Measurements from ENCODE around the gene PLXNA4. TPM values are rescaled to one million over a fixed set of nuclear protein-coding genes. Genes with fewer than 3 reads are reported as not detected.

PLXNA4 gene
- total and polyA plus RNA-seq, 4 donors, result 0.04 to 1.1 (median 0.41) TPM

- Histone ChIP-seq H3K27me3 (ENCODE audit: control insufficient read depth in 4 of 4, insufficient read depth in 4 of 4, low read length in 3 of 4) (no peaks in the 10 kb centered on the region), H3K36me3 (ENCODE audit: control insufficient read depth in 4 of 4, insufficient read depth in 3 of 4, low read depth in 1 of 4, low read length in 3 of 4) (no peaks in the 10 kb centered on the region), H3K9me3 (ENCODE audit: control insufficient read depth in 4 of 4, low read length in 3 of 4) (no peaks in the 10 kb centered on the region), H3K27ac (ENCODE audit: low read depth in 1 of 2, low read length in 2 of 2) (no peak overlapping the region), H3K9ac (ENCODE audit: low read depth in 1 of 2, low read length in 2 of 2) (no peak overlapping the region), H3K4me3 (ENCODE audit: low read depth in 1 of 3, low read length in 3 of 3) (no peak overlapping the region), H3K4me1 (ENCODE audit: control insufficient read depth in 4 of 4, insufficient read depth in 4 of 4, low read length in 3 of 4) (peaks cover 0 to 7% (median 1%) of the 10 kb centered on the region in 4 donors)
- 87% methylated on average over 11 of the region's 11 CpGs for WGBS
- no peak for TF ChIP-seq RXRA (IDR thresholded peaks at IDR 0.05)
- TF ChIP-seq GABPA (IDR thresholded peaks at IDR 0.05 in 1 of 2, conservative IDR thresholded peaks at IDR 0.05 in 1 of 2), result no peak
- TF ChIP-seq YY1 (IDR thresholded peaks at IDR 0.05), result no peak
- TF ChIP-seq HNF4G (IDR thresholded peaks at IDR 0.05), result no peak
- TF ChIP-seq RAD21 (IDR thresholded peaks at IDR 0.05), result no peak
- TF ChIP-seq FOXA2 (IDR thresholded peaks at IDR 0.05), result no peak
- no peak for TF ChIP-seq SP1 (IDR thresholded peaks at IDR 0.05)
- TF ChIP-seq, protein P1, sequence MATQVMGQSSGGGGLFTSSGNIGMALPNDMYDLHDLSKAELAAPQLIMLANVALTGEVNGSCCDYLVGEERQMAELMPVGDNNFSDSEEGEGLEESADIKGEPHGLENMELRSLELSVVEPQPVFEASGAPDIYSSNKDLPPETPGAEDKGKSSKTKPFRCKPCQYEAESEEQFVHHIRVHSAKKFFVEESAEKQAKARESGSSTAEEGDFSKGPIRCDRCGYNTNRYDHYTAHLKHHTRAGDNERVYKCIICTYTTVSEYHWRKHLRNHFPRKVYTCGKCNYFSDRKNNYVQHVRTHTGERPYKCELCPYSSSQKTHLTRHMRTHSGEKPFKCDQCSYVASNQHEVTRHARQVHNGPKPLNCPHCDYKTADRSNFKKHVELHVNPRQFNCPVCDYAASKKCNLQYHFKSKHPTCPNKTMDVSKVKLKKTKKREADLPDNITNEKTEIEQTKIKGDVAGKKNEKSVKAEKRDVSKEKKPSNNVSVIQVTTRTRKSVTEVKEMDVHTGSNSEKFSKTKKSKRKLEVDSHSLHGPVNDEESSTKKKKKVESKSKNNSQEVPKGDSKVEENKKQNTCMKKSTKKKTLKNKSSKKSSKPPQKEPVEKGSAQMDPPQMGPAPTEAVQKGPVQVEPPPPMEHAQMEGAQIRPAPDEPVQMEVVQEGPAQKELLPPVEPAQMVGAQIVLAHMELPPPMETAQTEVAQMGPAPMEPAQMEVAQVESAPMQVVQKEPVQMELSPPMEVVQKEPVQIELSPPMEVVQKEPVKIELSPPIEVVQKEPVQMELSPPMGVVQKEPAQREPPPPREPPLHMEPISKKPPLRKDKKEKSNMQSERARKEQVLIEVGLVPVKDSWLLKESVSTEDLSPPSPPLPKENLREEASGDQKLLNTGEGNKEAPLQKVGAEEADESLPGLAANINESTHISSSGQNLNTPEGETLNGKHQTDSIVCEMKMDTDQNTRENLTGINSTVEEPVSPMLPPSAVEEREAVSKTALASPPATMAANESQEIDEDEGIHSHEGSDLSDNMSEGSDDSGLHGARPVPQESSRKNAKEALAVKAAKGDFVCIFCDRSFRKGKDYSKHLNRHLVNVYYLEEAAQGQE (IDR thresholded peaks at IDR 0.05), result no peak
- TF ChIP-seq TAF1 (conservative IDR thresholded peaks at IDR 0.05), result no peak
- no peak for TF ChIP-seq JUND (IDR thresholded peaks at IDR 0.05)
- DNase-seq (ENCODE audit: low spot score), result no peak
Measured at GRCh38 chr7:132410861-132411541, 165.3 kb downstream of the PLXNA4 start.

DNA sequence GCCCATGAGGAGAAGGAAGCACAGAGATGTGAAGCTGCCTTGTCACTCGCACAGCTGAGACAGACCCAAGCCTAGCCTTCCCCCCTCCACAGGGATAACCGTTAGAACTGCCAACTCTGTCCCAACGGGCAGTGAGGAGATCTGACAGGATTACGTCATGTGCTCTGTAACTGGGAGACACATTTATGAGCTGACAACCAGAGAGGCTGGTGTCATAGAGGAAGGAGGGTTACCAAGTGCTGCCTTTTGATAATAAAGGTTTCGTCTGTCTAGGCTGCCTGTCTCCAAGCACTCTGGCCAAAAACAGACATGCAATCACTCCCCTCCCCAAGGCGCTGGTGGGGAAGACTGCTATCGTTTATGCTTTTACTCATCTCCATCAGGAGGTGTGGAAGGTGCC, 165.9 kb downstream of the PLXNA4 start:
- H3K4me3 ChIP-seq (ENCODE audit: low read depth in 1 of 3, low read length in 3 of 3), result no peak overlapping the region
- H3K27ac ChIP-seq (ENCODE audit: low read depth in 1 of 2, low read length in 2 of 2), result no peak overlapping the region
- H3K27me3 ChIP-seq (ENCODE audit: control insufficient read depth in 4 of 4, insufficient read depth in 4 of 4, low read length in 3 of 4), result no peaks in the 10 kb centered on the region
- DNase-seq (ENCODE audit: low spot score), result no peak
- 52% methylated on average over 7 of the region's 7 CpGs for WGBS
- H3K36me3 ChIP-seq (ENCODE audit: control insufficient read depth in 4 of 4, insufficient read depth in 3 of 4, low read depth in 1 of 4, low read length in 3 of 4), result no peaks in the 10 kb centered on the region
- H3K9ac ChIP-seq (ENCODE audit: low read depth in 1 of 2, low read length in 2 of 2), result no peak overlapping the region
- no peaks in the 10 kb centered on the region for H3K9me3 ChIP-seq (ENCODE audit: control insufficient read depth in 4 of 4, low read length in 3 of 4)
- peaks cover 0 to 7% (median 1%) of the 10 kb centered on the region in 4 donors for H3K4me1 ChIP-seq (ENCODE audit: control insufficient read depth in 4 of 4, insufficient read depth in 4 of 4, low read length in 3 of 4)
- TF ChIP-seq YY1 (IDR thresholded peaks at IDR 0.05) (no peak), RAD21 (IDR thresholded peaks at IDR 0.05) (no peak), ZBTB33 (IDR thresholded peaks at IDR 0.05) (no peak), HNF4A (conservative IDR thresholded peaks at IDR 0.05) (no peak), HNF4G (IDR thresholded peaks at IDR 0.05) (no peak), SP1 (IDR thresholded peaks at IDR 0.05) (no peak), FOXA1 (IDR thresholded peaks at IDR 0.05) (no peak), TAF1 (conservative IDR thresholded peaks at IDR 0.05) (no peak), EGR1 (IDR thresholded peaks at IDR 0.05; ENCODE audit: low read depth in 2 of 2) (no peak), JUND (IDR thresholded peaks at IDR 0.05) (no peak)
- TF ChIP-seq, protein P1 (IDR thresholded peaks at IDR 0.05), result no peak
